Subcutaneous abdominal adipose tissue (tissue), 5 donors: ENCODE measurements around the gene SPDEF.

Source experiments
- H3K27ac ChIP-seq: one replicate; pipeline ENCODE4 v1.7.0; 2013; ENCODE audit warnings: low read depth, mild to moderate bottlenecking, inconsistent platforms, low read length, moderate library complexity
- H3K27me3 ChIP-seq, 5 donors: one replicate each; pipeline ENCODE4 v1.7.0; 2013; ENCODE audit warnings: low read length in 5 of 5, inconsistent platforms in 1 of 5; ENCODE audit not compliant: control insufficient read depth in 5 of 5, insufficient read depth in 4 of 5
- H3K36me3 ChIP-seq, 5 donors: one replicate each; pipeline ENCODE4 v1.7.0; 2013; ENCODE audit warnings: low read length in 5 of 5; ENCODE audit not compliant: control insufficient read depth in 5 of 5, insufficient read depth in 5 of 5
- H3K4me1 ChIP-seq, 5 donors: one replicate each; pipeline ENCODE4 v1.7.0; 2013; ENCODE audit warnings: low read length in 5 of 5, mild to moderate bottlenecking in 3 of 5, moderate library complexity in 1 of 5; ENCODE audit not compliant: control insufficient read depth in 5 of 5, insufficient read depth in 5 of 5
- H3K4me3 ChIP-seq, 5 donors: one replicate each; pipeline ENCODE4 v1.7.0; 2013; ENCODE audit warnings: low read length in 5 of 5, low read depth in 1 of 5
- H3K9ac ChIP-seq, 5 donors: one replicate each; pipeline ENCODE4 v1.7.0; 2013; ENCODE audit warnings: low read length in 5 of 5, mild to moderate bottlenecking in 4 of 5, moderate library complexity in 3 of 5
- H3K9me3 ChIP-seq, 5 donors: one replicate each; pipeline ENCODE4 v1.7.0; 2013; ENCODE audit warnings: low read length in 5 of 5; ENCODE audit not compliant: control insufficient read depth in 5 of 5
- donor health status: healthy.
- donor health status: healthy.
- donor health status: healthy.
- donor health status: healthy.
- donor health status: healthy.

SPDEF gene

DNA sequence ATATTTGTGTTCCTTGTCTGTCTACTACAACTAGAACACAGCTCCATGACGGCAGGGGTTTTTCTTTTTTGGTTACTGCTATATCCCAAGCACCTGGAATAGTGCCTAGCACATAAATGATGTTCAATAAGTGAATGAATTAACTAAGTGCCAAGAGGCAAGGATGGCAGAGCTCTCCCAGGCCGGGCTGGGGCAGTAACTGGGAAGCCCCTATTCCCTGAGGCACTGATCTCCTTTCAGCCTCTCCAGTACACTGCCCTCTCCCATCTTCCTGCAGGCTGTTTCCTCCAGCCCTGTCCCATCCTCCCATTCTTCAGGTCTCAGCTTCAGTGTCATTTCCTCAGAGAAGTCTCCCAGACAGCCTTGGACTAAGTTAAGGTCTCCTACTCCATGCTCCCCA, 29.0 kb upstream of the SPDEF start:
- Histone ChIP-seq H3K27me3 (no peaks in the 10 kb centered on the region), H3K36me3 (peaks cover 0 to 51% (median 26%) of the 10 kb centered on the region in 5 donors), H3K27ac (peak overlapping the region; percentile 18), H3K9me3 (no peaks in the 10 kb centered on the region), H3K4me1 (peaks cover 0 to 23% (median 7%) of the 10 kb centered on the region in 5 donors), H3K4me3 (no peak overlapping the region), H3K9ac (no peak overlapping the region)

DNA sequence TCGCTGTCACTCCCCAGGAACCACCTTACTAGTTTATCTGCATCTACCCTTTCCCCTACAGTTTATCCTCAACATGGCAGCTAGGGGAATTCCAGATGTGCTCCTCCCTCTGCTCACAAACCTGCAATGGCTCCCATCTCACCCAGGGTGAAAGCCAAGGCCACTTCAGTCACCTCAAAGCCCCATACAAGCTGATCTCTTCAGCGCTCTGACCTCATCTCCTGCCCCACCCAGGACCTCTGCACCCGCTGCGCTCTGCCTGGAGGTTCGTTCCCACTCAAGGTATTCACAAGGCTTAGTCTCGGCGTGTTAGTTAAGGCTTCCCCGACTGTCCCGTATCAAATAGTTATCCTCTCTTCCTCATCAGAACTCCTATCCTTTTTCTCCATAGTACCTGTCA, 28.6 kb upstream of the SPDEF start:
- no peaks in the 10 kb centered on the region for H3K9me3 ChIP-seq
- no peak overlapping the region for H3K27ac ChIP-seq
- no peak overlapping the region for H3K9ac ChIP-seq
- H3K36me3 ChIP-seq = peaks cover 0 to 48% (median 24%) of the 10 kb centered on the region in 5 donors
- no peaks in the 10 kb centered on the region for H3K27me3 ChIP-seq
- no peak overlapping the region for H3K4me3 ChIP-seq
- H3K4me1 ChIP-seq = peaks cover 0 to 23% (median 7%) of the 10 kb centered on the region in 5 donors

DNA sequence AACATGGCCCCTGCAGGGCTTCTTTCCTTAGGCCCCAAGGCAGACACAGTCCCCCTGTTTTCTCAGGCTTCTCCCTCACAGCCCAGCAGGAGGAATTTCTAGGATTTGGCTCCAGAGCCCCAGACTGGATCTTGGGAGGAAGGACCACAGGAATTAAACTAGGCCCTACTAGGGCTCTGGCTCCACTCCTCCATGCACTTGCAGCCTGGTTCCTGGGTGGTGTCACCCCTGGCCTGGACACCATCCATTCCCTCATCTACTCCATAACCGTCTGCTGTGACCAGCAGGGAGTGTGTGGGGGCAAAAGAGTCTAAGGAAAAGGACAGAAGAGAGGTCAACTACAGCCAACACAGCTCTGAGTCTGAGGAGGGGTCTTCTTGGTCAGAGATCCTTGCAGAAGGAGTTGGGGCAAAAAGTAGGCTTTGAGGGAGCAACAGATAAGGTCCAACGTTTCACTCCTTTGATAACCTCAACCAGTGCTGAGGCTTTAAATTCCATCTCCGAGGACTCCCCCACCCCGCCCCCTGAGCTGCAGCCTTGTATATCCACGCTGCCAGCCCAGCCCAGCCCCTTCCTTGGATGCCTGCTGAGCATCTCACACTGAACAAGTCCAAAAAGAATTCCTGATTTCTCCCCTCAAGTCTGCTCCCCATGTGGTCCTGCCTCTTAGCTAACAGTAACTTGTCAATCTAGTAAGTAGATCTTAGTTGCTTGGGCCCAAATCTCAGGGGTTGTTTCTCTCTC, 27.9 kb upstream of the SPDEF start:
- Histone ChIP-seq H3K4me1 (peaks cover 0 to 23% (median 7%) of the 10 kb centered on the region in 5 donors), H3K36me3 (peaks cover 0 to 41% (median 18%) of the 10 kb centered on the region in 5 donors), H3K4me3 (no peak overlapping the region), H3K27ac (no peak overlapping the region), H3K9ac (no peak overlapping the region), H3K9me3 (no peaks in the 10 kb centered on the region), H3K27me3 (no peaks in the 10 kb centered on the region)

- peaks cover 0 to 26% (median 11%) of the 10 kb centered on the region in 5 donors for H3K4me1 ChIP-seq
- H3K4me3 ChIP-seq = no peak overlapping the region
- peaks cover 0 to 35% (median 15%) of the 10 kb centered on the region in 5 donors for H3K36me3 ChIP-seq
- H3K27ac ChIP-seq = no peak overlapping the region
- H3K9me3 ChIP-seq = no peaks in the 10 kb centered on the region
- no peaks in the 10 kb centered on the region for H3K27me3 ChIP-seq
- H3K9ac ChIP-seq = no peak overlapping the region
Measured at GRCh38 chr6:34583461-34583860, 27.3 kb upstream of the SPDEF start.

DNA sequence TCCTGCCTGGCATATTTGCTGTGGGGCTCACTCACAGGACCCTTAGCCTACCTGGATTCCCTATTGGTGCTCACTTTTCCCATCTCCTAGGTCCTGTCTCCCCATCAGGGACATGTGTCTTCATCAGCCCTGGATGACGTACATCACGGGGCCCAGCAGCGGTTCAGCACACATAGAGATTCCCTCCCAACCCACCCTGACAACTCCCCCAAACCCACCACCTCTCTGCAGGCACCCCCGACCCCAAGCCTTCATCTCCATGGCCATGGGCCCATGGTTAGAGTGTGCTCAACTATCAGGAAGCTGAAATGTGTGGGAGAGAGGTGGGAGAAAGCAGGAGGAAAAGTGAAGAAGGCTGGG, 25.4 kb upstream of the SPDEF start:
- Histone ChIP-seq H3K9me3 (no peaks in the 10 kb centered on the region), H3K4me1 (peaks cover 0 to 24% (median 14%) of the 10 kb centered on the region in 5 donors), H3K27ac (no peak overlapping the region), H3K4me3 (no peak overlapping the region), H3K27me3 (no peaks in the 10 kb centered on the region), H3K9ac (no peak overlapping the region), H3K36me3 (peaks cover 0 to 16% (median under 1%) of the 10 kb centered on the region in 5 donors)

GRCh38 chr6:34580707-34581560, 24.8 kb upstream of the SPDEF start:
- H3K4me3 ChIP-seq = no peak overlapping the region
- H3K36me3 ChIP-seq = peaks cover 0 to 12% (median 0%) of the 10 kb centered on the region in 5 donors
- no peak overlapping the region for H3K9ac ChIP-seq
- H3K4me1 ChIP-seq = peaks cover 0 to 21% (median 14%) of the 10 kb centered on the region in 5 donors
- no peak overlapping the region for H3K27ac ChIP-seq
- no peaks in the 10 kb centered on the region for H3K9me3 ChIP-seq
- no peaks in the 10 kb centered on the region for H3K27me3 ChIP-seq

- Histone ChIP-seq H3K27ac (no peak overlapping the region), H3K4me1 (peaks cover 0 to 11% (median 7%) of the 10 kb centered on the region in 5 donors), H3K27me3 (peaks cover 0 to 2% (median 0%) of the 10 kb centered on the region in 5 donors), H3K9ac (no peak overlapping the region), H3K9me3 (no peaks in the 10 kb centered on the region), H3K4me3 (no peak overlapping the region), H3K36me3 (peaks cover 0 to 12% (median 0%) of the 10 kb centered on the region in 5 donors)
Measured at GRCh38 chr6:34578445-34579262, 22.5 kb upstream of the SPDEF start.

DNA sequence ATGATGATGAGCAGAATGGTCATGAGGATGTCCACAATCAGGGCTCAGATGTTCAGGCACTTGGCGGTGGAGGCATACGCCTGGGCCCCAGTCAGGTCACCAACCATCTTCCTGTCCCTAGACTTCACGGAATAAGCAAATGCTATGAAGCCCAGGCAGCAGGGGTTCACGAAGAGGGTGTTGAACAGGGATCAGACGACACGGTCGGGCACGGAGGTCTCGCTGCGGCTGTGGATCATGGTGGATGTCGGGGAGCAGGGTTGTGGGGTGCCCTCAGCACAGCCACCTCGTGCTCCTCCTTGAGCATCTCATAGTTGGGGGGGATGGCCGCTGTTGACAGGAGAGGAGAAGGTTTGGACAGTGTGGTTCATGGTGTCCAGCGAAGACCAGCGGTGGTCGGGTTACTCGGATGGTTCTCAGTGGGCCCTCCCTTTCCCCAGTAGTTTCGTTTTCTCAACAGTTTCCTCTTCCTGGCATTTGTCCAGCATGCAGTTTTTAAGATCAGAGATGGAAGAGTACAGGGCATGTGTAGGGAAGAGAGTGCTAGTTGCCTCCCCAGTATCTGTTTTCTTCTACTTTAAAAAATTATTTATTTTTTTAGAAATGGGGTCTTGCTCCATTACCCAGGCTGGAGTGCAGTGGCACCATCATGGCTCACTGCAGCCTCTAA, 20.3 kb upstream of the SPDEF start:
- Histone ChIP-seq H3K4me3 (no peak overlapping the region), H3K36me3 (peaks cover 0 to 6% (median 0%) of the 10 kb centered on the region in 5 donors), H3K27ac (no peak overlapping the region), H3K9ac (no peak overlapping the region), H3K27me3 (peaks cover 0 to 16% (median 0%) of the 10 kb centered on the region in 5 donors), H3K9me3 (no peaks in the 10 kb centered on the region), H3K4me1 (peaks cover 0 to 18% (median 11%) of the 10 kb centered on the region in 5 donors)

- H3K4me1 ChIP-seq = peaks cover 0 to 21% (median 18%) of the 10 kb centered on the region in 5 donors
- H3K9me3 ChIP-seq = no peaks in the 10 kb centered on the region
- no peak overlapping the region for H3K27ac ChIP-seq
- peaks cover 0 to 3% (median 0%) of the 10 kb centered on the region in 5 donors for H3K36me3 ChIP-seq
- no peak overlapping the region for H3K4me3 ChIP-seq
- peaks cover 0 to 22% (median 0%) of the 10 kb centered on the region in 5 donors for H3K27me3 ChIP-seq
- H3K9ac ChIP-seq = no peak overlapping the region
Measured at GRCh38 chr6:34575326-34575725, 19.2 kb upstream of the SPDEF start.
